PC-9 (cell line): ENCODE results near the gene TERB1.

ENCODE experiments used
- CTCF ChIP-seq: fragments of 200-600 bp; sonication (generic); conservative IDR thresholded peaks from 2 replicates; pipeline ENCODE4 v1.6.1; 2017; ENCODE audit warnings: mixed run types, antibody characterized with exemption, mild to moderate bottlenecking, moderate library complexity
- EZH2 ChIP-seq: fragments of 200-600 bp; sonication (generic); IDR thresholded peaks from 2 replicates; pipeline ENCODE4 v1.8.0; 2017; ENCODE audit warnings: antibody characterized with exemption, low read depth

DNA sequence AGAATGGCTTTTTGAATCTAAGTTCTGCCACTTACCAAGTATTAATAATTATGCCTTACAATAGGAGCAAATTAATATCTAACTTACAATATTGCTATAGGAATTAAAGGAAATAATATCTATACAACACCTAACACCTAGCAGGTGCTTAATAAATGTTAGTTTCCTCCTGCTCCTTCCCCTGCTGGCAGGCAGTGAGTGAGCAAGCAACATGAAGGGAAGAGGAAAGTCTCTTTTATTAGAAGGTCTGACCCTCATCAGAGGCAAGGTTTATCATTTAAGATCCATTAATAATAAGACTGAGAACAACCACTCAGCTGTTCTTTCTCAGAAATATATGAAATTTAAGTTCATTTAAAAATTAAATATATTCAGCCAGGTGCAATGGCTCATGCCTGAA is 43.3 kb downstream of the TERB1 start:
- TF ChIP-seq CTCF, result no peak
- no peak for TF ChIP-seq EZH2
